Transverse colon (tissue), 4 donors: ENCODE results near the gene LSM12. TPM values are rescaled to one million over a fixed set of nuclear protein-coding genes. Genes with fewer than 3 reads are reported as not detected.

Source experiments
- DNase-seq: peaks from one replicate; pipeline ENCODE4 v3.0.0-alpha.2; 2019
- H3K27ac ChIP-seq, 4 donors: fragments of 200-600 bp; sonication (generic); 2 replicates each; pipeline ENCODE4 v1.5.1; 2016 to 2018; ENCODE audit warnings: inconsistent platforms in 4 of 4
- H3K27me3 ChIP-seq: fragments of 200-600 bp; sonication (generic); 2 replicates; pipeline ENCODE4 v1.5.1; 2017; ENCODE audit warnings: inconsistent platforms
- H3K36me3 ChIP-seq, 4 donors: fragments of 200-600 bp; sonication (generic); 2 replicates each; pipeline ENCODE4 v1.5.1; 2017 to 2019; ENCODE audit warnings: inconsistent platforms in 4 of 4
- H3K4me1 ChIP-seq, 4 donors: fragments of 200-600 bp; sonication (generic); 2 replicates each; pipeline ENCODE4 v1.5.1; 2017 to 2020; ENCODE audit warnings: inconsistent platforms in 4 of 4
- H3K4me3 ChIP-seq, 4 donors: fragments of 200-600 bp; sonication (generic); 1 replicate in 1 of 4; 2 replicates in 3 of 4; pipeline versions ENCODE4 v1.5.1 to v1.6.1; 2017 to 2019; ENCODE audit warnings: inconsistent platforms in 4 of 4
- H3K9me3 ChIP-seq, 2 donors: fragments of 200-600 bp; sonication (generic); 2 replicates each; pipeline ENCODE4 v1.5.1; 2017 to 2019; ENCODE audit warnings: inconsistent platforms in 2 of 2
- CTCF ChIP-seq, 5 experiments: fragments of 200-600 bp in 3 of 5; fragments of 450-650 bp in 2 of 5; sonication (generic) in 3 of 5; IDR thresholded peaks; 1 replicate in 2 of 5; 2 replicates in 3 of 5; pipeline ENCODE4 v1.5.1; 2016 to 2017; ENCODE audit warnings: antibody characterized with exemption in 5 of 5, inconsistent platforms in 3 of 5, mild to moderate bottlenecking in 2 of 5, moderate library complexity in 1 of 5
- EP300 ChIP-seq: sonication (generic); formaldehyde crosslinking; IDR thresholded peaks from one replicate; pipeline ENCODE4 v1.6.1; 2017; ENCODE audit warnings: antibody characterized with exemption, low read depth
- POLR2A ChIP-seq: fragments of 450-650 bp; IDR thresholded peaks from one replicate; pipeline ENCODE4 v1.6.1; 2016; ENCODE audit warnings: antibody characterized with exemption, mild to moderate bottlenecking, moderate library complexity
- POLR2AphosphoS5 ChIP-seq, 3 donors: sonication (generic); formaldehyde crosslinking; IDR thresholded peaks; one replicate each; pipeline ENCODE4 v1.6.1; 2016; ENCODE audit warnings: antibody characterized with exemption in 3 of 3
- WGBS, 2 donors: methylation state at CpG; one replicate each; pipeline ENCODE4 v1.1.5; 2018; ENCODE audit warnings: low coverage in 1 of 2; 5-methylcytosine and 5-hydroxymethylcytosine counted together
- in situ Hi-C, 4 donors: fragments of 200-750 bp; cut with MboI; loops; one replicate each; pipeline versions ENCODE4 v1.15.0 to v1.15.1; 2017; ENCODE audit warnings: low sequenced_read_pairs in 3 of 4, low pct_ligation_motif_present in 1 of 4, low pct_unique_long_range_greater_than_20kb in 1 of 4
- intact Hi-C: fragments of 100-400 bp; cut with DNase I; formaldehyde crosslinking; loops from one replicate; pipeline ENCODE4 v1.15.1; 2023; ENCODE audit warnings: low total_unique reads
- total RNA-seq, 4 donors: library from RNA; depleted of rRNA; stranded (reverse); fragments of >200 nt; gene quantifications; one replicate each; pipeline ENCODE4 v1.1.0, GENCODE V29; 2016

LSM12 gene
- total RNA-seq, 4 donors from 2014 or later = 5.4 to 29.2 (median 22.9) TPM

DNA sequence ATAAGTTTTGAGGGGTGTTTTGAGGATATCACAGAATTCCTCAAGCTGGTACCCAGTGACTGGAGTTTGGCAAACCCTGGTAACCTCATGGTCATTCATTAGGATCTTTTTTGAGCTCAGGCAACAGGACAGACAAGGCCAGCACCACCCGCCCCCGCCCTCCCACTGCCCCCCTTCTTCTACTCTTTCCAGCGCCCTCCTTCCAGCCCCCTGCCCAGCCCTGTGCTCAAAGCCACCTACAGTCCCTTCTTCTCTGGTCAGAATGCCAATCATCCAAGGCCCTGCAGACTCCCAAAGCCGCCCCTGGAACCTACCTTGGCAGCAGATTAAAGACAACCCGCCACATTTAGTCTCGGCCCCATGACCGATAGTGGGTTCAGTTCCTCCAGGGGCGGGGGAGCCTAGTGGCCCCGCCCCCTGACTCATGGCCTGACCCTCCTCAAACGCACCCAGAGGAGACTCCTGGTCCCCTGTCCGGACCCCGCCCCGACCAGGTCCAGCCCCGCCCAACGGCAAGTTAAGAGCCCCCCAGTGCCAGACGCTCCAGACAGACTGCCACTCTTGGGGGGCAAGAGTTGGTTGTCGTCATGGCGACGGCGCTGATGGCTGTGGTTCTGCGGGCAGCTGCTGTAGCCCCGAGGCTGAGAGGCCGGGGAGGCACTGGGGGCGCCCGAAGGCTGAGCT, 62.3 kb downstream of the LSM12 start, which contains the start of gene NAGS:
Gene NAGS, plus strand, starts transcription at position 546 of the 684 bp plus-strand sequence. Its CDS starts 42 bp downstream, at position 588.
- in situ Hi-C loops = no loop called here
- 10% methylated on average over 25 of the region's 25 CpGs; no CpG with 5 or more reads in 1 of the 2 donors for WGBS, 2 donors
- Histone ChIP-seq H3K4me3 (peak within 1 kb of the TSS in 3 of 4 donors; percentile 44 to 58 (median 49)), H3K9me3 (no peaks in the 10 kb centered on the region), H3K4me1 (peaks cover 18 to 37% (median 33%) of the 10 kb centered on the region in 4 donors), H3K36me3 (no peaks in the 10 kb centered on the region), H3K27me3 (peaks cover 28% of the 10 kb centered on the region), H3K27ac (peak within 1 kb of the TSS in 3 of 4 donors; percentile 59 to 71 (median 63))
- peak; percentile 14 for DNase-seq
- intact Hi-C loops = no loop called here
- TF ChIP-seq CTCF (IDR thresholded peaks at IDR 0.05) = no peak
- no peak for TF ChIP-seq EP300
- TF ChIP-seq POLR2A = no peak
- no peak for TF ChIP-seq POLR2AphosphoS5 (IDR thresholded peaks at IDR 0.05)

GRCh38 chr17:44002141-44002848, 64.2 kb downstream of the LSM12 start:
- Histone ChIP-seq H3K9me3 (no peaks in the 10 kb centered on the region), H3K27me3 (peaks cover 28% of the 10 kb centered on the region), H3K4me3 (no peak overlapping the region), H3K36me3 (no peaks in the 10 kb centered on the region), H3K4me1 (peaks cover 10 to 29% (median 26%) of the 10 kb centered on the region in 4 donors), H3K27ac (no peak overlapping the region)
- in situ Hi-C loops = no loop called here
- WGBS, 2 donors = 40 to 74% methylated on average over 1 to 9 of the region's 9 CpGs
- intact Hi-C loops = no loop called here
- TF ChIP-seq CTCF (IDR thresholded peaks at IDR 0.05) (no peak), POLR2A (no peak), EP300 (no peak), POLR2AphosphoS5 (IDR thresholded peaks at IDR 0.05) (no peak)
- DNase-seq = no peak

DNA sequence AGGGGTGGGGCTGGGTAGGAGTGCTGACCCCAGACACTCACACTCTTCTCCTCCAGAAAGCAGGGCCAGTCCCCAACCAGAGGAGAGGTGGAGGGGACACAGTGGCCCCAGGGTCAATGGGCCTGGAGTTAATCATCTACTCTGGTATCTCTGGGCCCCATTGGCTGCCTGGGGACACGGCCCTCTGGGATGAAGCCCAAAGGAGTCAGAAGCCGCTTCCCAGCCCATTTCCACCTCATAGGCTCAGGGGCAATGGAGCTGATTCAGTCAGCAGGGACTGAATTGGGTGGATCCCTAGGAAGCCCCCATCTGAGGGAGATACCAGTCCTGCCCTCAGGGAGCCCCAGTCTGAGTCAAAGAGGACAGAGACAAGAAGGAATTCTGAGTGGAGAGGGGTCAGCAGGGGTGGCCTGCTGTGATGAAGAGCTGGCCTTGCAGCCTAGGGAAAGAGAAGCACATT, 65.0 kb downstream of the LSM12 start:
- in situ Hi-C loops = no loop called here

More for the DNA sequence above, 65.0 kb downstream of the LSM12 start:
- WGBS, 2 donors = 81% methylated on average over 2 of the region's 2 CpGs; no CpG with 5 or more reads in 1 of the 2 donors
- Histone ChIP-seq H3K4me3 (no peak overlapping the region), H3K27ac (no peak overlapping the region), H3K27me3 (peaks cover 33% of the 10 kb centered on the region), H3K4me1 (peaks cover 8 to 23% (median 22%) of the 10 kb centered on the region in 4 donors), H3K9me3 (no peaks in the 10 kb centered on the region), H3K36me3 (no peaks in the 10 kb centered on the region)
- intact Hi-C loops = no loop called here
- TF ChIP-seq POLR2AphosphoS5 (IDR thresholded peaks at IDR 0.05) = no peak
- TF ChIP-seq EP300 = no peak
- no peak for TF ChIP-seq CTCF (IDR thresholded peaks at IDR 0.05)
- no peak for TF ChIP-seq POLR2A
- no peak for DNase-seq
